IPS-15b (cell line): ENCODE results near the gene PPP1R3F.

ENCODE experiments used
- H3K27me3 ChIP-seq: one replicate; pipeline ENCODE4 v1.6.1; 2013; ENCODE audit warnings: low read length; ENCODE audit not compliant: control insufficient read depth, insufficient read depth
- H3K36me3 ChIP-seq: one replicate; pipeline ENCODE4 v1.6.1; 2013; ENCODE audit warnings: low read length; ENCODE audit not compliant: control insufficient read depth, insufficient read depth
- H3K4me1 ChIP-seq: one replicate; pipeline ENCODE4 v1.6.1; 2013; ENCODE audit warnings: mild to moderate bottlenecking, low read length; ENCODE audit not compliant: control insufficient read depth, insufficient read depth
- H3K4me3 ChIP-seq: one replicate; pipeline ENCODE4 v1.5.1; 2013; ENCODE audit warnings: low read depth, low read length
- H3K9ac ChIP-seq: one replicate; pipeline ENCODE4 v1.6.1; 2013; ENCODE audit warnings: low read depth, mild to moderate bottlenecking, low read length
- H3K9me3 ChIP-seq: one replicate; pipeline ENCODE4 v1.6.1; 2013; ENCODE audit warnings: mild to moderate bottlenecking, low read length; ENCODE audit not compliant: control insufficient read depth, insufficient read depth

The PPP1R3F gene

DNA sequence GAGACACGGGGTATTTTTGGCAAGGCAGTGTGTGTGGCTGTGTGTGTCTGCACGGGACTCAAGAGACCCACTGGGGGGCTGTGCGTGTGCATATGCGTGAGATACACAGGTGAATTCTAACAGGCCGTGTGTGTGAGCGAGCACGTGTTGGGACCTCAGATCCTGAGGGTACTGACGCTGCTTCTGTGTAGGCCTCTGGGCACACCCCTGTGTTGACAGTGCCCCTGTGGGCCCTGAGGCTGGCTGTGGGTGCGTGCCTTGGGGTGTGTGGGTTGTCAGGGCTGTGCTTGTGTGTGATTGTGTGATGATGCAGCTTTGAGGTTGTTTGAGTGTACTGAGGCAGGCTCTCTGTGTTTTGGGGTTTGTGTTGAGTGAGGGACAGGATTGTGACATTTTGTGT is 19.0 kb upstream of the PPP1R3F start:
- Histone ChIP-seq H3K9me3 (no peaks in the 10 kb centered on the region), H3K27me3 (no peaks in the 10 kb centered on the region), H3K4me3 (no peak overlapping the region), H3K36me3 (peaks cover 10% of the 10 kb centered on the region), H3K4me1 (no peaks in the 10 kb centered on the region), H3K9ac (no peak overlapping the region)

DNA sequence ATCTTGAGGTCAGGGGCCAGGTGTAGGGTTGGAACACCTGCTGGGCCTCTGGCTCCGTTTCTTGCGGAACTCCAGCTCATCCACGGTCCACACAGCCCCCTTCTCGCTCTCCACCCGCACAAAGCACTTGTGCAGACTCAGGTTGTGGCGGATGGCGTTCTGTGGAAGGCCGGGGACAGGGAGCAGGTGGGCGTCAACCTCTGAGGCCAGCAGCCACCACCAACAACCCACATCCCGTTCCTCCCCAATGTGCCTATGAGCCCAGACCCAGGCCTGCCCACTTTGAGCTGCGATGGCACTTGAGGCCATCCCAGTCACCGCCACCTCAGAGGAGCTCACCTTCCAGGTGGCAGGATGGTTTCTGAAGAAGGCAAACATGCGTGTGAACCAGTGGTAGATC is 18.3 kb upstream of the PPP1R3F start:
- H3K36me3 ChIP-seq = peaks cover 10% of the 10 kb centered on the region
- no peaks in the 10 kb centered on the region for H3K27me3 ChIP-seq
- H3K4me3 ChIP-seq = no peak overlapping the region
- no peaks in the 10 kb centered on the region for H3K9me3 ChIP-seq
- no peaks in the 10 kb centered on the region for H3K4me1 ChIP-seq
- no peak overlapping the region for H3K9ac ChIP-seq

DNA sequence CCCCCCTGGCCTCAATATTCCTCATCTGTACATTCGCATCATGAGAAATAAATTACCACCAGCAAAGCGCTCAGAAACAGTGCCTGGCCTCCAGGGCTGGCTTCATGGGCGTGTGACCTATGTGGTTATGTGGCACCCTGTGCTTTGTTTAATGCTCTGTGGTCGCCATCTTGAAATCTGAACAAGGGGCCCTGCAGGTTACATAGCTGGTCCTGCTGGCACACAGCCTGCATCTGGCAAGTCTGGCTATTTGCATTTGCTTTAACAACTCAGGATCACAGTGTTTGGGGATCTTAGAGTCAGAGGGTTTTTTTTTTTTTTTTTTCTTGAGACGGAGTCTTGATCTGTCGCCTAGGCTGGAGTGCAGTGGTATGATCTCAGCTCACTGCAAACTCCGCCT is 15.0 kb upstream of the PPP1R3F start:
- H3K4me3 ChIP-seq = no peak overlapping the region
- no peaks in the 10 kb centered on the region for H3K4me1 ChIP-seq
- no peak overlapping the region for H3K9ac ChIP-seq
- H3K27me3 ChIP-seq = no peaks in the 10 kb centered on the region
- peaks cover 7% of the 10 kb centered on the region for H3K9me3 ChIP-seq
- H3K36me3 ChIP-seq = no peaks in the 10 kb centered on the region

- Histone ChIP-seq H3K4me3 (no peak overlapping the region), H3K9ac (no peak overlapping the region), H3K27me3 (no peaks in the 10 kb centered on the region), H3K4me1 (no peaks in the 10 kb centered on the region), H3K36me3 (no peaks in the 10 kb centered on the region), H3K9me3 (peaks cover 7% of the 10 kb centered on the region)
Observed at GRCh38 chrX:49256268-49256995, 13.2 kb upstream of the PPP1R3F start.

- H3K4me3 ChIP-seq = no peak overlapping the region
- no peak overlapping the region for H3K9ac ChIP-seq
- H3K27me3 ChIP-seq = no peaks in the 10 kb centered on the region
- no peaks in the 10 kb centered on the region for H3K4me1 ChIP-seq
- H3K9me3 ChIP-seq = peaks cover 7% of the 10 kb centered on the region
- no peaks in the 10 kb centered on the region for H3K36me3 ChIP-seq
Observed at GRCh38 chrX:49257074-49257790, 12.4 kb upstream of the PPP1R3F start.

DNA sequence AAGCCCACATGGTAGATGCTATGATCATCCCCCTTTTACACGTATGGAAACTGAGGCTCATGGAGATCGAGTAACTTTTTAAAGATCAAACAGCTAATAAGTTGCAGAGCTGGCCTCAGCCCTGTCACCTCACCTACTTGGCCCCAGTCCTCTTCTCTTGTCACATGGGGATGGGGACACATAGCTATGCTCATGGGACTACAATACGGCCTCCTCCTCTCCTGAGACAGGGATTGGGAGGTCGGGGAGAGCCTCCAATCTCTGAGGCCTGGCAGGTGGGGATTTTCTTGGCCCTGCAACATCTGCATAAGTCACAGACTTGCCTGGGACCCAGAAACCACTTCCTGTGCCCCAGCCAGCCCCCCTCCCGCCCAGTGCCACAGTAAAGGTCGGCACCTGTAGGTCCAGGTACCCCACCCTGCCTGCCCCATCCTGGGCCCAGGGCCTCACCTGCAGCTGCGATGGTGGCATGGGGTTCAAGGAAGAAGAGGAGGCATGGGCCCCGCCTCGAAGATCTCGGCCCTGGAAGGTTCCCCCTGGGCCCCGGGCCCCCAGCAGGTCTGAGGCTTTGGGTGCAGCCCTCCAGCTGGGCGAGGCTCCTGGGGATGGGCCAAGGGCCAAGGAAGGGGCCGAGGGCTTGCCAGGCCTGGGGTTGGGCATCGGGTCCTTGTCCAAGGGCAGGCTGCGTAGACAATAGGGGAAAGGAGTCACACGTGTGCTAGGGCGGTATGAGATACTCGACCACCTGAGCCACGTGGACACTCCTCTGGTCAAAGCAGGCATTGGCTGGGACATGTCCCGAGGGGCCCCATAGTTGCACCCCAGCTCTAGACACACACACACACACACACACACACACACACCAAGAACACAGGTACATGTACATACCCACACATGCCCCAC is 11.5 kb upstream of the PPP1R3F start:
- H3K9me3 ChIP-seq = peaks cover 7% of the 10 kb centered on the region
- H3K4me3 ChIP-seq = no peak overlapping the region
- H3K4me1 ChIP-seq = no peaks in the 10 kb centered on the region
- H3K36me3 ChIP-seq = no peaks in the 10 kb centered on the region
- H3K9ac ChIP-seq = no peak overlapping the region
- H3K27me3 ChIP-seq = no peaks in the 10 kb centered on the region

DNA sequence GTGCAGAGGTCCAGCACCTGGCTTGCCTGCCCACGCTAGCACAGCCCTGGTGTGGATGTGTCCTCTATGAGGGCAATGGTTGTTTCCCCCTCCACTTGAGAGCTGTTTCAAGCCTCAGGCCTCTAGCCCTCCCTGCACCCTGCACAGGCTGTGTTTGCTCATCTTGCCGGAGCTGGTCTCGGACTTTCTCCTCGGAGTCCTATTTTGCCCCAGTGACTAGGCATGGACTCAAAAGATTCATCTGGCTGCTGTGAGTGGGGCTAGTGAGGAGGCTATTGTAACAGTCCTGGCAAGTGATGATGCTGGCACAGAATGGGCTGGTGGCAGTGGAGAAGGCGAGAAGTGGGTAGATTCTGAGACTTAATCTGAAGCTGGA is 10.9 kb upstream of the PPP1R3F start:
- Histone ChIP-seq H3K36me3 (no peaks in the 10 kb centered on the region), H3K4me3 (no peak overlapping the region), H3K9me3 (peaks cover 7% of the 10 kb centered on the region), H3K9ac (no peak overlapping the region), H3K27me3 (no peaks in the 10 kb centered on the region), H3K4me1 (no peaks in the 10 kb centered on the region)

GRCh38 chrX:49260221-49260985 is 9.2 kb upstream of the PPP1R3F start:
- H3K4me1 ChIP-seq = no peaks in the 10 kb centered on the region
- no peak overlapping the region for H3K9ac ChIP-seq
- H3K4me3 ChIP-seq = no peak overlapping the region
- peaks cover 7% of the 10 kb centered on the region for H3K9me3 ChIP-seq
- H3K36me3 ChIP-seq = no peaks in the 10 kb centered on the region
- no peaks in the 10 kb centered on the region for H3K27me3 ChIP-seq

- H3K36me3 ChIP-seq = no peaks in the 10 kb centered on the region
- no peaks in the 10 kb centered on the region for H3K27me3 ChIP-seq
- no peak overlapping the region for H3K4me3 ChIP-seq
- H3K9me3 ChIP-seq = peaks cover 7% of the 10 kb centered on the region
- no peaks in the 10 kb centered on the region for H3K4me1 ChIP-seq
- H3K9ac ChIP-seq = no peak overlapping the region
Observed at GRCh38 chrX:49262603-49263002, 7.0 kb upstream of the PPP1R3F start.

DNA sequence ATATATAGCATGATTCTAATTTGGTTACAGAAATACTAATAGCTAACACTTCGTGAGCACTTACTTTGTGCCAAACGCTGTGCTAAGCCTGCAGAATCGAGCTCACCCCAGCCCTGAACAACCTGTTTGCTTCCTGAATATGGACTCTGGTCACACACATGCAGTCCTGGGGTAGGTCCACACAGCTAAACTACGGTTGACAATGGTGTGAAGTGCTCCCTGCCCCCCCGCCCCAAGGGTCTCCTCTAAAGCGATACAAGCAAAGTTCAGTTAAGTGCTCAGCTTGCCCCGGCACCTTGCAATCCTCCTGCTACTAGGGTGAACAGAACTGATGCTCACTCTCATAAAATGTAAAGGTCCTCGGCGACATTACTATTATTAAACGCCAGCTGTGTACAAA is 6.0 kb upstream of the PPP1R3F start:
- H3K36me3 ChIP-seq = no peaks in the 10 kb centered on the region
- peaks cover 6% of the 10 kb centered on the region for H3K9me3 ChIP-seq
- H3K9ac ChIP-seq = no peak overlapping the region
- H3K27me3 ChIP-seq = no peaks in the 10 kb centered on the region
- H3K4me3 ChIP-seq = no peak overlapping the region
- no peaks in the 10 kb centered on the region for H3K4me1 ChIP-seq

- Histone ChIP-seq H3K27me3 (no peaks in the 10 kb centered on the region), H3K36me3 (no peaks in the 10 kb centered on the region)
Observed at GRCh38 chrX:49264460-49264859, 5.1 kb upstream of the PPP1R3F start, which contains the start of gene FOXP3. Gene FOXP3, minus strand, starts transcription at chrX:49264710. Its CDS starts 6,205 bp downstream, at chrX:49258505.

More at GRCh38 chrX:49264460-49264859, 5.1 kb upstream of the PPP1R3F start, which contains the start of gene FOXP3:
- Histone ChIP-seq H3K9me3 (no peaks in the 10 kb centered on the region), H3K4me3 (no peak within 1 kb of the TSS), H3K4me1 (no peaks in the 10 kb centered on the region), H3K9ac (no peak within 1 kb of the TSS)
